Measurements from ENCODE around the gene NRM. TPM values are rescaled to one million over a fixed set of nuclear protein-coding genes. Genes with fewer than 3 reads are reported as not detected.
"Not testable (repeated sequence)": the region's sequence is repeated elsewhere in the genome, so short reads cannot be mapped to it uniquely, and the experiment has no call there.

NRM gene
- 0.41 TPM for total RNA-seq

- no peak for FAIRE-seq
- peak; percentile 77 to 88 for DNase-seq (ENCODE audit: low spot score in 2 of 2)
These were observed at the start of gene NRM for GRCh38 chr6:30690403-30691207. NRM (minus strand) TSS chr6:30690984; CDS start chr6:30690974, 10 bp downstream.

DNA sequence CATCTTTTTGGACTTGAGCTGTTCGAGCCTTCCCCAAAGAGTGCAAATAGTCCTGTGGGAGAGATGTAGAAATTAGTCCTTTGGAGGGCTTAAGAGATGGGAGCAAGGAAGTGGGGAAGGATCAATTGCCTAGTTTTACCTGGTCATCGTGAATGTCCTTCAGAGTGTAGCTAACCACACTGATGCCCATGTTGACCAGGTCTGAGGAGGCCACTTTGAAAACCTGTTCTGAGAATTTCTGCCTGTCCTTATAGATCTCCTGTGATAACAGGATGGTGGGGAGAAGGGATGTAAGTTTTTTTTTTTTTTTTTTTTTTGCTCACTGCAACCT, 49.7 kb upstream of the NRM start:
- DNase-seq (ENCODE audit: low spot score in 2 of 2) (no peak), FAIRE-seq (no peak)

- DNase-seq (ENCODE audit: low spot score in 2 of 2) (no peak), FAIRE-seq (no peak)
These were observed 47.7 kb upstream of the NRM start for GRCh38 chr6:30738532-30738931.

- FAIRE-seq, result no peak
These were observed 45.0 kb upstream of the NRM start for GRCh38 chr6:30735668-30736314.

DNA sequence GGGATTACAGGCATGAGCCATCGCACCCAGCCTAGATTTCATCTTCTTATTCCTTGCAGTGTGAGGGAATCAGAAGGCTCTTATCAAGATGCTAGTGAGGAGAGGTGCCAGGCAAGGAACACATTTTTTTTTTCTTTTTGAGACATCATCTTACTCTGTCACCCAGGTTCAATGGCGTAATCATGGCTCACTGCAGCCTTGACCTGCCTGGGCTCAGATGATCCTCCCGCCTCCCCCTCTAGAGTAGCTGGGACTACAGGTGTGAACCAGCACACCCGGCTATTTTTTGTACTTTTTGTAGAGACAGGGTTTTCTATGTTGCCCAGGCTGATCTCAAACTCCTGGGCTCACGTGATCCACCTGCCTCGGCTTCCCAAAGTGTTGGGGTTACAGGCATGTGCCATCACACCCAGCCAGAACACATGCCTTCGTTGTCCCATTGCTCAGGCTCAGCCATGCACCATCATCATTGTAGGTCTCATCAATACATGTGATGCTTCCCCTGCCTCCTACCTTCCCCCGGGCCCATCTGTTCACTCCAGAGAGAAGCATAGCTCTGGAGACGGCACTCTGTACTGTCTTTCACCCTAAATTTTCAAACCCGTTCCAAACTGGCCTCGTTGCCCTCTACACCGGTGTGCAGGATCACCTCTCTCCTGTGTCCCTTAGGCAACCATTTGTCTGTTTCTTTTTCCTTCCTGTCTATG, 41.6 kb upstream of the NRM start:
- DNase-seq (ENCODE audit: low spot score in 2 of 2) (no peak), FAIRE-seq (no peak)

More at GRCh38 chr6:30735668-30736314, 45.0 kb upstream of the NRM start:
- no peak for DNase-seq (ENCODE audit: low spot score in 2 of 2)

DNA sequence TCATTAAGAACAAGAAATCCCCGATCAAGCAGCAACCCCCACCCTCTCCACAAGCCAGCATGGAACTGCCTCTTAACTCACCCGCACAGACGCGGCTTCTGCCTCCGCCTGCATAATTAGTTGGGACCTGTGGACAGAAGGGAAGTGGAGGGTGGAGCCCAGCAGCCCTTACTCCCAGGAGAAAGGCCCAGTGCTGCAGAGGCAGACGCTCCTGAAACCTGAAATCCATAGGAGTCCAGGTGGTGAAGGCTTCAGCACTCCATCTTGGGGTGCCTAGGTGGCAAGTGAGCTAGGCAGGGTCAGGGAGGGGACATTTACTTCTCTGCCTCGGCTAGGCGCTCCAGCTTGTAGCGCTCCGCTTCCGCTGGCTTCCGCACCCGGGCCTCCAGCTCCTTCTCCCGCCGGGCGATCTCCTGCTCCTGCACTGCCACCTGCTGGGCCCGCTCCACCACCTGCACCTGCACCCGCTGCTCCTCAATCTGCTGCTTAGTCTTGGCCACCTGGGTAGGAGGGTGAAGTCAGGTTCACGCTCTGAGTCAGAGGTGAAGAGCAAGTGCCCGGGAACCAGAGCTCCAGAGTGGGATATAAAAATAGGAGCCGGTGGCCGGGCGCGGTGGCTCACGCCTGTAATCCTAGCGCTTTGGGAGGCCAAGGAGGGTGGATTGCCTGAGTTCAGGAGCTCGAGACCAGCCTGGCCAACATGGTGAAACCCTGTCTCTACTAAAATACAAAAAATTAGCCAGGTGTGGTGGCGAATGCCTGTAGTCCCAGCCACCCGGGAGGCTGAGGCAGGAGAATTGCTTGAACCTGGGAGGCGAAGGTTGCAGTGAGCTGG, 40.0 kb upstream of the NRM start:
- no peak for FAIRE-seq
- DNase-seq (ENCODE audit: low spot score in 2 of 2), result peak in 1 of 2 donors; percentile 46

GRCh38 chr6:30727920-30728553, 37.3 kb upstream of the NRM start:
- FAIRE-seq, result no peak
- DNase-seq (ENCODE audit: low spot score in 2 of 2), result no peak

- DNase-seq (ENCODE audit: low spot score in 2 of 2) (no peak), FAIRE-seq (no peak)
These were observed 36.0 kb upstream of the NRM start for GRCh38 chr6:30726506-30727413.

DNA sequence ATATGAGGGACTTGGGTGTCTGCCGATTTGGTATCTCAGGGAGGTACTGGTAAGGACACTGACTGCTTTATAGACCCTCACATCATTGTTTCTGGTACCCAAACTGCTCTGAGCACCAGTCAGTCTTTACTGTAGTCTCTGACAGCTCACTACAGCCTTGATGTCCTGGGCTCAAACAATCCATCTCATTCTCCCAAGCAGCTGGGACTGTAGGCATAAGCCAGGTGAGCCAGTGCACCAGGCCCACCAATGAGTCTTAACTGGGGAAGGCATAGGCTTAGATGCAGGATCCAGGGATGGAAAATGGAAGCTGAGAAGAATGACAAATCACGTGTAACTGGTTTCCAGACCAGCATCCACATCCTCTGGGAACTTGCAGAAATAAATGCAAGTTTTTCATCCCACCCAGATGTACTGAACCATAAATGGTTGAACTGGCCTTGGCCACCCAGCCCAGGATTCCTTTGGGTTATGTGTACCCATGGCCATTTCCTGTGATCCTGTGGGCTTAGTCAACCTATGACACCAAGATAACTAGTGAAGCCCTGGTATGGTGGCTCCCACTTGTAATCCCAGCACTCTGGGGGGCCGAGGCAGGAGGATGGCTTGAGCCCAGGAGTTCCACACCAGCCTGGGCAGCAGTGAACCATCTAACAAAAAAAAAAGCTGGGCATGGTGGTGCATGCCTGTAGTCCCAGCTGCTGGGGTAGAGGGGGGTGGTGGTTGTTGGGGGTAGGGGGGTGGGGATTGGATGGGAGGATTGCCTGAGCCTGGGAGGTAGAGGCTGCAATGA, 35.1 kb upstream of the NRM start:
- FAIRE-seq, result no peak
- no peak for DNase-seq (ENCODE audit: low spot score in 2 of 2)

DNA sequence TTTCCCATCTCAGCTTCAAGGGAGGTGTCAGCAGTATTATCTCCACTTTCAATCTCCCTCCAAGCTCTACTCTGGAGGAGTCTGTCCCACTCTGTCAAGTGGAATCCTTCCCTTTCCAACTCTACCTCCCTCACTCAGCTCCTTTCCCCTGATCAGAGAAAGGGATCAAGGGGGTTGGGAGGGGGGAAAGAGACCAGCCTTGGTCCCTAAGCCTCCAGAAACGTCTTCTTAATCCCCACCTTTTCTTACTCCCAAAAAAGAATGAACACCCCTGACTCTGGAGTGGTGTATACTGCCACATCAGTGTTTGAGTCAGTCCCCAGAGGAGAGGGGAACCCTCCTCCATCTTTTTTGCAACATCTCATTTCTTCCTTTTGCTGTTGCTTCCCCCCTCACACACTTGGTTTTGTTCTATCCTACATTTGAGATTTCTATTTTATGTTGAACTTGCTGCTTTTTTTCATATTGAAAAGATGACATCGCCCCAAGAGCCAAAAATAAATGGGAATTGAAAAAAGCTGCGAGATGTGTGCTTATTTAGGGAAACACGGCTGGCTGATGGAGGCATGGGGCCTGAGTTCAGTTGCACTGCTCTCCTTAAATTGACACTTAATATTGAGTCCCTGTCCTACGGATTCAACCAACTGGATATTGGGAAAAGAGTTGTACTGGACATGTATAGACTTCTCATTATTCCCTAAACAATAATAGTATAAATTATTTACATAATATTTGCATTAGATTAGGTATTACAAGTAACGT, 34.3 kb upstream of the NRM start:
- DNase-seq (ENCODE audit: low spot score in 2 of 2), result no peak

DNA sequence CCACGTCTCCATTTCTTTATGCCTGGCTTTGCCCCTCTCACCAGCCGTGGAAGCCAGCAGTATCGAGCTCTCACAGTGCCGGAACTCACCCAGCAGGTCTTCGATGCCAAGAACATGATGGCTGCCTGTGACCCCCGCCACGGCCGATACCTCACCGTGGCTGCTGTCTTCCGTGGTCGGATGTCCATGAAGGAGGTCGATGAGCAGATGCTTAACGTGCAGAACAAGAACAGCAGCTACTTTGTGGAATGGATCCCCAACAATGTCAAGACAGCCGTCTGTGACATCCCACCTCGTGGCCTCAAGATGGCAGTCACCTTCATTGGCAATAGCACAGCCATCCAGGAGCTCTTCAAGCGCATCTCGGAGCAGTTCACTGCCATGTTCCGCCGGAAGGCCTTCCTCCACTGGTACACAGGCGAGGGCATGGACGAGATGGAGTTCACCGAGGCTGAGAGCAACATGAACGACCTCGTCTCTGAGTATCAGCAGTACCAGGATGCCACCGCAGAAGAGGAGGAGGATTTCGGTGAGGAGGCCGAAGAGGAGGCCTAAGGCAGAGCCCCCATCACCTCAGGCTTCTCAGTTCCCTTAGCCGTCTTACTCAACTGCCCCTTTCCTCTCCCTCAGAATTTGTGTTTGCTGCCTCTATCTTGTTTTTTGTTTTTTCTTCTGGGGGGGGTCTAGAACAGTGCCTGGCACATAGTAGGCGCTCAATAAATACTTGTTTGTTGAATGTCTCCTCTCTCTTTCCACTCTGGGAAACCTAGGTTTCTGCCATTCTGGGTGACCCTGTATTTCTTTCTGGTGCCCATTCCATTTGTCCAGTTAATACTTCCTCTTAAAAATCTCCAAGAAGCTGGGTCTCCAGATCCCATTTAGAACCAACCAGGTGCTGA, 33.3 kb upstream of the NRM start:
- DNase-seq (ENCODE audit: low spot score in 2 of 2); FAIRE-seq: not testable (repeated sequence)

More for the DNA sequence above, 34.3 kb upstream of the NRM start:
- FAIRE-seq, result no peak

- not testable (repeated sequence) for DNase-seq (ENCODE audit: low spot score in 2 of 2); FAIRE-seq
These were observed 32.5 kb upstream of the NRM start for GRCh38 chr6:30723159-30723842.

DNA sequence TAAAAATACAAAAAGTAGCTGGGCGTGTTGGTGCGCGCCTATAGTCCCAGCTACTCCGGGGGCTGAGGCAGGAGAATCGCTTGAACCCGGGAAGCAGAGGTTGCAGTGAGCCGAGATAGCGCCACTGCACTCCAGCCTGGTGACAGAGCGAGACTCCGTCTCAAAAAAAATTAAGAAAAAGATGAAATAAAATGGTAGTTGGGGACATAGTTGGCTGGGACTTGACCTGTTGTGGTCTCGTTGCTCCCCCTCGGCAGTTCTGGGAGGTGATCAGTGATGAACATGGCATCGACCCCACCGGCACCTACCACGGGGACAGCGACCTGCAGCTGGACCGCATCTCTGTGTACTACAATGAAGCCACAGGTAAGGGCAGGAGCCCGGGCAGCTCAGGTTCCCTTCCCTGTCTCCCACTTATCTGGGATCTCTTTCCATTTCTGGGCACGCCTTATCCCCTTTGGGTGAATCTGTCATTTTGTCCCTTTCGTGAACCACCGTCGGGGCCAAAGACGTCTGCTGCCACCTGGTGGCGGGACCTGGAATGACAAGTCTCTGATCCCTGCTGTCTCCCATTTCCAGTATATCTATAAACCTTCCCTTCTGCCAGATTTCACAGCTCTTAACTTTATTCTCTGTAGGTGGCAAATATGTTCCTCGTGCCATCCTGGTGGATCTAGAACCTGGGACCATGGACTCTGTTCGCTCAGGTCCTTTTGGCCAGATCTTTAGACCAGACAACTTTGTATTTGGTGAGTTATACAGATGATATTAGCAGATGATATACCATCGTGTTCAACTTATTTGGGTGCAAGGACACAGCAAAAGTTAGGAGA, 31.7 kb upstream of the NRM start:
- no peak for FAIRE-seq
- DNase-seq (ENCODE audit: low spot score in 2 of 2), result peak; percentile 64 to 66

- DNase-seq (ENCODE audit: low spot score in 2 of 2); FAIRE-seq: not testable (repeated sequence)
These were observed 31.2 kb upstream of the NRM start for GRCh38 chr6:30722025-30722279.
